NCI-H2227 (cell line): ENCODE data around the gene OXA1L.
"Not testable (repeated sequence)": the region's sequence is repeated elsewhere in the genome, so short reads cannot be mapped to it uniquely, and the experiment has no call there.

ENCODE experiments used
- DNase-seq: peaks from one replicate; lab custom pipeline; 2025; ENCODE audit not compliant: unreplicated experiment; lab: John Stamatoyannopoulos, UW

The OXA1L gene

GRCh38 chr14:22767323-22767589, 768 bp downstream of the OXA1L start:
- DNase-seq = no peak

DNA sequence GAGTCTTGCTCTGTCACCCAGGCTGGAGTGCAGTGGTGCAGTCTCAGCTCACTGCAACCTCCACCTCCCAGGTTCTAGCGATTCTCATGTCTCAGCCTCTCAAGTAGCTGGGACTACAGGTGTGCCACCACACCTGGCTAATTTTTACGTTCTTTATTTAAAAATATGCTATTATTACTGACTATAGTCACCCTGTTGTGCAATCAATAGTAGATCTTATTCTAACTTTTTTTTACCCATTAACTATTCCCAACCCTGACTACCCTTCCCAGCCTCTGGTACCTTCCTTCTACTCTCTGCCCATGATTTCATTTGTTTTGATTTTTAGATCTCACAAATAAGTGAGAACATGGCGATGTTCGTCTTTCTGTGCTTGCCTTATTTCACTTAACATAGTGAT, 2.5 kb downstream of the OXA1L start:
- no peak for DNase-seq

- DNase-seq = no peak
Observed at GRCh38 chr14:22769369-22769768, 2.9 kb downstream of the OXA1L start.

GRCh38 chr14:22770481-22771187, 4.1 kb downstream of the OXA1L start:
- DNase-seq = no peak

GRCh38 chr14:22772725-22773124, 6.2 kb downstream of the OXA1L start:
- DNase-seq = no peak

GRCh38 chr14:22773162-22774010, 6.9 kb downstream of the OXA1L start:
- no peak for DNase-seq

GRCh38 chr14:22774011-22774706, 7.7 kb downstream of the OXA1L start:
- no peak for DNase-seq

DNA sequence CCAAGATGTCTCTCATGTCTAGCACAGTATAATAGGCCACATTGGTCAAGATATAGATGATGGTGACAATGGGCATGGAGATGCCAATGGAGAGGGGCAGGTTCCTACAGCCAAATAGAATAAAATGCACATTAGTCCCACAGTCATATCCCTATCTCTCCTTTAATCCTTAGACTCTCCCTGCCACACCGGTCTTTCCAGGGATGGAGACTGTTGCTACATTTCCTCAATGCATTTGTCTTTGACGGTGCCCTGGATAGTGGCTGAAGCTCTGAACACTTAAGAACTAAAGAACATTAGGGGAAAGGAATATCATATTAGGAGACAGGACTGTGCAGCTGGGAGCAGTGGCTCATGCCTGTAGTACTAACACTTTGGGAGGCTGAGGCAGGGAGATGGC, 9.7 kb downstream of the OXA1L start:
- no peak for DNase-seq

GRCh38 chr14:22776849-22777248, 10.4 kb downstream of the OXA1L start:
- DNase-seq = not testable (repeated sequence)

DNA sequence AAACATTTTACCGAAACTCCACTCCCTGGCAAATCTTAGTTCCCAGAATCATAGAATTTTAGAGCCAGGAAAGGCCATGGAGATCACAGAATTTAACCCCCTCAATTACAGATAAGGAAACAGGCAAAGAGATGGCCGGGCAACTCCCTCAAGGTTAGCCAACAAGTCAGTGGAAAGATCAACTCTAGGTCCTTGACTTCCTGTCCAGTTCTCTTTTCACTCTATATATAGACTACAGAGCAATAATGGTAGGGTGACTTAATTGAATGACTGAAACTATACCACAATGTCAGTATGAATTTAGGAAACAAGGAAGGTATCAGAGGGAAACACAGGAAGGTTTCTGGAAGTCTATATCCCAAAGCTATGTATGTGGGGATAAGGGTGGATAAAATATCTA, 11.6 kb downstream of the OXA1L start:
- DNase-seq = no peak

- no peak for DNase-seq
Observed at GRCh38 chr14:22780105-22780679, 13.7 kb downstream of the OXA1L start.

DNA sequence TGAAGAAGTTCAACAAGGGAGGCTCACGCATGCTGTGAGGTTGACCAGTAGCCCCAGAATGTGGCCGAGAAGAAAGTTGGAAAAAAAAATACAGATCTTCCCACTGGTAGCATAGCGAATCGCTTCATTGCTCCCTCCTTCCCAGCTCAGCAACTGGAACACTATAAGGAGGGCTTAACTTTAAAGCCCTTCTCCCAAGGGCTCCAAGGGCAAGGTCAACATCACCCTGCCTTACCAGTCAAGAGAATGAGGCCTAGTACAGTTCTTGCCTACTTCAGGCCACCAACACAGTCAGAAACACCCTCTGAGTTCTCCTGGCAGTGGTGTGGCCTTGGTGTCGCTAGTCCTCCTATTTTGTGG, 14.4 kb downstream of the OXA1L start:
- no peak for DNase-seq

- DNase-seq = no peak
Observed at GRCh38 chr14:22781301-22781991, 15.0 kb downstream of the OXA1L start.

DNA sequence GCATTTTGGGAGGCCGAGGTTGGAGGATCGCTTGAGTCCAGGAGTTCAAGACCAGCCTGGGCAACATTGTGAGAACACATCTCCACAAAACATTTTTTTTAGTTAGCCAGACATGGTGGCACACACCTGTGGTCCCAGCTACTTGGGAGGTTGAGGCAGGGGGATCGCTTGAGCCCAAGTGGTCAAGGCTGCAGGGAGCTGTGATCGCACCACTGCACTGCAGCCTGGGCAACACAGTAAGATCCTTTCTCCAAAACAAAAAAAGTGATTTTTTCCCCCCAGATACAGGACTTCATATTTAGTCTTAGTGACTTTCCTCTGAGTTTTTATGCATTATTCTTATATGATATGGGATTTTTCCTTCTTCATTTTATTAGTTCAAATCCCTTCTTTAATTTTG, 20.2 kb downstream of the OXA1L start:
- DNase-seq = no peak

GRCh38 chr14:22791301-22791700, 24.8 kb downstream of the OXA1L start:
- DNase-seq = no peak

GRCh38 chr14:22792158-22792557, 25.7 kb downstream of the OXA1L start:
- DNase-seq = no peak

- not testable (repeated sequence) for DNase-seq
Observed at GRCh38 chr14:22793550-22793949, 27.1 kb downstream of the OXA1L start.

DNA sequence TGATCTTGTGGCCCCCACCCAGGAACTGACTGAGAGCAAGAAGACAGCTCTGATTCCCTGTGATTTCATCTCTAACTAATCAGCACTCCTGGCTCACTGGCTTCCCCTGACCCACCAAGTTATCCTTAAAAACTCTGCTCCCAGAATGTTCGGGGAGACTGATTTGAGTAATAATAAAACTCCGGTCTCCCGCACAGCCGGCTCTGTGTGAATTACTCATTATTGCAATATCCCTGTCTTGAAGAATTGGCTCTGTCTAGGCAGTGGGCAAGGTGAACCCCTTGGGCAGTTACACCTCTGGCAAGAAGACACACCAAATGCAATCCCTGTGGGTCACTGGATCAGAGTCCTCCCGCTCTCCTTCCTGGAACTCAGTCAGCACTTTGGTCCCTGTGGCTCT, 27.5 kb downstream of the OXA1L start:
- no peak for DNase-seq

DNA sequence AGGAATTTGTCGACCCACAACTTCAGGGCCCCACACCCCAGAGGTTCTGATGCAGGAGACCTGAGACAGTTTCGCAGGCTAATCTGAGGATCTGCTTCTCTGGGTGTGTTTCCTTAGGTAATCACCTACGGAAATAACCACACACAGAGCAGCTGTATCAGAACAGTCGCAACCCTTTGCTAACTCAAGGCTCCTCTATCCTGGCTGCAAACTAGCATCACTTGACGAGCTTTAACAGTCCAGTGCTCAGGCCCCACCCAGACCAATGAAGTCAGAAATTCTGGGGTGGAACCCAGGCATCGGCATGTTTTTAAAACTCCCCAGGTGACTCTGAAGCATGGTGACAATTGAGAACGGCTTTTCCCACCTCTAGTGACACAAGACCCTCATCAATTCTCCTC, 28.1 kb downstream of the OXA1L start:
- no peak for DNase-seq

DNA sequence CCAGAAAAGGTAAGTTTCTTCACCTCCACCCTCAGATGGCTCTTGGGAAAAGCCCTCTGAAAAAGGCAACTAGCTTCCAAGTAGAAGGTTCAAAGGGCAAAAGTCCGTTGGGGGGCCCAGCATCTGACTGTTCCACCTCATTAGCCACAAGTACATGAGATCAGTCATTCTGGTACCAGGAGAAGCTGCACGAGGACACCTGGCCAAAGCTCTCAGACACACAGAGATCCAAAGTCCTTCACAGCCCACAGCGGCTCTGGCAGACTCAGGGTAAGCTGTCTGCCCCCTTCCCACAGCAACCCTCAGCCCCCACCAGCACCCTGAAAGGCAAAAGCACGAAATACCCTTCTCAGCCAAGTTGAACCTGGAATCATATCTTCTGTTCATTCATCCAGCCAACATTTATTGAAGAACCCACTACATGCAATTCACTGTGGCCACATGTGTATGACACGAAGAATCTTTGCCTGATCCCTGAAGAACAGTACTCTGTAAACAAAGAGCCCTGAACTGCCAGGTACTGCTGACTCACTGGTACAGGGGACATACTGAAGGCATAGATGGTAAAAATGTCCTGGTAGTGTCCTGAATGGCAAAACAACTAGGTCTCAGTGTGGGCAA, 29.7 kb downstream of the OXA1L start:
- no peak for DNase-seq
